ENCODE data around the gene ZNF532.
A peak's percentile ranks its signal among the peaks of the same experiment; 100 is the strongest.

Gene ZNF532

GRCh38 chr18:58975781-58976180 is 111.1 kb downstream of the ZNF532 start:
- peaks cover 62% of the 10 kb centered on the region for H3K79me2 ChIP-seq (ENCODE audit: low read length)
- peak overlapping the region; percentile 68 for H3K9ac ChIP-seq (ENCODE audit: low read length)
- H3K27ac ChIP-seq (ENCODE audit: low read length), result peak overlapping the region; percentile 89
- H3K36me3 ChIP-seq (replicated peaks; ENCODE audit: low read depth, low read length), result peaks cover 51% of the 10 kb centered on the region
- peaks cover 97% of the 10 kb centered on the region for H3K4me1 ChIP-seq (ENCODE audit: low read length)
- no peaks in the 10 kb centered on the region for H3K9me3 ChIP-seq (ENCODE audit: insufficient read depth, low read length)
- TF ChIP-seq EZH2phosphoT487 (IDR thresholded peaks at IDR 0.05; ENCODE audit: low read depth) (no peak), CTCF (IDR thresholded peaks at IDR 0.05; ENCODE audit: low read depth, low read length) (no peak)
- peak overlapping the region; percentile 1 for H3K4me3 ChIP-seq (ENCODE audit: low read length)
- H3K4me2 ChIP-seq (ENCODE audit: low read length), result peak overlapping the region; percentile 48
- no peak overlapping the region for H2AFZ ChIP-seq (ENCODE audit: low read depth, low read length)
- no peaks in the 10 kb centered on the region for H3K27me3 ChIP-seq (ENCODE audit: low read depth, low read length)
- no peaks in the 10 kb centered on the region for H4K20me1 ChIP-seq (ENCODE audit: insufficient read depth, low read length)

DNA sequence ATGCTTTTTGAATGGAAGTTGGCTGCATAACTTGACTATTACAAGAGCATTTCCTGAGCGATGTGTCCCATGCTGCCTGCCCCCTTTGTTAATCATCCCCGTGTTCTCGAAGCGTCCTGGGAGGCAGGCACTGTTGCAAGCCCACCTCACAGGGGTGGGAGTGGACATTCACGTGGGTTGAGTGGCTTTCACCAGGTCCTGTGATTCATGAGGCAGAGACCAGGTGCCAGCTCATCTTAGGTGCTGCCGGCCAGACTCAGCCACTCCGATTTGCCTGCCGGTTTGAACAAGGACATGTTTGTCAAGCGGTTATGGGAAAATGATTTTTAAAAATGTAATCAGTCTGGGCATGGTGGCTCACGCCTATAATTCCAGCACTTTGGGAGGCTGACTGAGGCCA is 112.5 kb downstream of the ZNF532 start:
- H3K4me1 ChIP-seq (ENCODE audit: low read length), result peaks cover 92% of the 10 kb centered on the region
- peak overlapping the region; percentile 68 for H3K9ac ChIP-seq (ENCODE audit: low read length)
- peak overlapping the region; percentile 1; the same call in 1 of the 2 replicates for H3K4me3 ChIP-seq (ENCODE audit: low read length)
- H3K36me3 ChIP-seq (replicated peaks; ENCODE audit: low read depth, low read length), result peaks cover 57% of the 10 kb centered on the region
- H3K4me2 ChIP-seq (ENCODE audit: low read length), result peak overlapping the region; percentile 48
- TF ChIP-seq CTCF (IDR thresholded peaks at IDR 0.05; ENCODE audit: low read depth, low read length) (no peak), EZH2phosphoT487 (IDR thresholded peaks at IDR 0.05; ENCODE audit: low read depth) (no peak)
- peaks cover 58% of the 10 kb centered on the region for H3K79me2 ChIP-seq (ENCODE audit: low read length)
- no peak overlapping the region for H2AFZ ChIP-seq (ENCODE audit: low read depth, low read length)
- no peaks in the 10 kb centered on the region for H3K27me3 ChIP-seq (ENCODE audit: low read depth, low read length)
- H4K20me1 ChIP-seq (ENCODE audit: insufficient read depth, low read length), result no peaks in the 10 kb centered on the region
- peak overlapping the region; percentile 89 for H3K27ac ChIP-seq (ENCODE audit: low read length)
- no peaks in the 10 kb centered on the region for H3K9me3 ChIP-seq (ENCODE audit: insufficient read depth, low read length)

- H3K36me3 ChIP-seq (replicated peaks; ENCODE audit: low read depth, low read length), result peaks cover 55% of the 10 kb centered on the region
- H4K20me1 ChIP-seq (ENCODE audit: insufficient read depth, low read length), result no peaks in the 10 kb centered on the region
- peaks cover 52% of the 10 kb centered on the region for H3K79me2 ChIP-seq (ENCODE audit: low read length)
- H3K4me2 ChIP-seq (ENCODE audit: low read length), result peak overlapping the region; percentile 48
- H3K9me3 ChIP-seq (ENCODE audit: insufficient read depth, low read length), result no peaks in the 10 kb centered on the region
- no peak for TF ChIP-seq EZH2phosphoT487 (IDR thresholded peaks at IDR 0.05; ENCODE audit: low read depth)
- TF ChIP-seq CTCF (IDR thresholded peaks at IDR 0.05; ENCODE audit: low read depth, low read length), result no peak
- H3K4me1 ChIP-seq (ENCODE audit: low read length), result peaks cover 86% of the 10 kb centered on the region
- H2AFZ ChIP-seq (ENCODE audit: low read depth, low read length), result no peak overlapping the region
- H3K27ac ChIP-seq (ENCODE audit: low read length), result peak overlapping the region; percentile 89
- H3K27me3 ChIP-seq (ENCODE audit: low read depth, low read length), result no peaks in the 10 kb centered on the region
- no peak overlapping the region for H3K4me3 ChIP-seq (ENCODE audit: low read length)
- peak overlapping the region; percentile 68 for H3K9ac ChIP-seq (ENCODE audit: low read length)
Measured at GRCh38 chr18:58977801-58978200, 113.1 kb downstream of the ZNF532 start.

DNA sequence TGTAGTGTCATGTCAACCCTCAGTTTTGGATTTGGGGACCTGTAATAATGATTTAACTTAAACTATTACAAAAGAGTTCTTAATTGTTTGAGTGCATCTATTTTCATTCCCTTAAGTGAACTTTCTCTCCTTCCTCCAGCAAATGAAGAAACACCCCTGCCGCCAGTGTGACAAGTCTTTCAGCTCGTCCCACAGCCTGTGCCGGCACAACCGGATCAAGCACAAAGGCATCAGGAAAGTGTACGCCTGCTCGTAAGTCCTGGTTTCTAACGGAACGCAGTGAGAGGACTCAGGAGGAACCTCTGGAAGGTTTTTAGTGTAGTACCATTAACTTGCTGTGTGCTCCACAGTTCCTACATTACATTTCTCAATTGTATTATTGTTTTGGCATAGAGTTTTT is 114.2 kb downstream of the ZNF532 start:
- no peak overlapping the region for H2AFZ ChIP-seq (ENCODE audit: low read depth, low read length)
- peaks cover 54% of the 10 kb centered on the region for H3K36me3 ChIP-seq (replicated peaks; ENCODE audit: low read depth, low read length)
- H3K4me2 ChIP-seq (ENCODE audit: low read length), result no peak overlapping the region
- H3K4me1 ChIP-seq (ENCODE audit: low read length), result peaks cover 75% of the 10 kb centered on the region
- H3K27ac ChIP-seq (ENCODE audit: low read length), result no peak overlapping the region
- peaks cover 41% of the 10 kb centered on the region for H3K79me2 ChIP-seq (ENCODE audit: low read length)
- H3K9ac ChIP-seq (ENCODE audit: low read length), result no peak overlapping the region
- no peaks in the 10 kb centered on the region for H4K20me1 ChIP-seq (ENCODE audit: insufficient read depth, low read length)
- no peak overlapping the region for H3K4me3 ChIP-seq (ENCODE audit: low read length)
- no peaks in the 10 kb centered on the region for H3K27me3 ChIP-seq (ENCODE audit: low read depth, low read length)
- TF ChIP-seq CTCF (IDR thresholded peaks at IDR 0.05; ENCODE audit: low read depth, low read length), result no peak
- no peak for TF ChIP-seq EZH2phosphoT487 (IDR thresholded peaks at IDR 0.05; ENCODE audit: low read depth)
- no peaks in the 10 kb centered on the region for H3K9me3 ChIP-seq (ENCODE audit: insufficient read depth, low read length)

Data from OCI-LY3 (cell line).